Adrenal gland (tissue), 5 donors: ENCODE measurements around the gene P2RY2.

Experiments
- POLR2A ChIP-seq, 2 donors: fragments of 450-650 bp; IDR thresholded peaks; one replicate each; pipeline ENCODE4 v1.6.1; 2017; ENCODE audit warnings: antibody characterized with exemption in 2 of 2, mild to moderate bottlenecking in 2 of 2, moderate library complexity in 1 of 2
- TF ChIP-seq, protein P1 (sequence below), 6 experiments: fragments of 450-650 bp in 4 of 6; fragments of 200-600 bp in 2 of 6; sonication (generic) in 1 of 6; IDR thresholded peaks; 1 replicate in 5 of 6; 2 replicates in 1 of 6; pipeline versions ENCODE4 v1.5.1 to v1.8.0; 2016 to 2021; ENCODE audit warnings: antibody characterized with exemption in 6 of 6, mild to moderate bottlenecking in 2 of 6, moderate library complexity in 1 of 6
- donor health status: DM: no; HTN: no; CAD: no.

DNA sequence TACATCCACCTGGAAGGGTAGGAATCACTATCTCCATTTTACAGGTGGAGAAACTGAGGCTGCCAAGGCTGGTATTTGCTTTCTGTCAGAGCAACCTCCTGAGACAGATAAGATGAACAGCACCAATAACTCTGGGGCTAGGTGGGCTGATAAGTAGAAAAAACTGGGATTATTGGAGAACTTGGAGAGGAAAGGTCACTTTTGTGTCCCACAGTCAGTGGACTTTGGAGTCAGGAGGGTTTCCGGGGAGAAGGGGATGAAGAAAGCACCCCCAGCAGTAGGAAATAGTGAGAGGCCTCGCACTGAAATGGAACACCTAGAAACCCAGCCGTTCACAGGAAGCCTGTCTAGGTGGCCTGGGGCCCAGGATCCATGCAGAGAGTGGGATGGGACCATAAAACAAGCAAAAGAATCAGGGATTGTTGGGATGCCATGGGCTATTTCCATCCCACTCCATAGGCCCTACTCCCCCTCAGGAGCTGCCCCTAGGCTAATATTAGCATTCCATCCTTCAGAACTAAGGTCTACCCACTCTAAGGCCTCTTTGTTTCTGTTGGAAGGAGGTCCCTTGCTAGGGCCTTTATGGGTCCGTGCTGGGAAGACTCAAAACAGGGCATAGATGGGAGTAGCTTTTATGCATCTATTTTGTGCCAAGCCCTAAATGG, 45.0 kb upstream of the P2RY2 start:
- TF ChIP-seq, protein P1, sequence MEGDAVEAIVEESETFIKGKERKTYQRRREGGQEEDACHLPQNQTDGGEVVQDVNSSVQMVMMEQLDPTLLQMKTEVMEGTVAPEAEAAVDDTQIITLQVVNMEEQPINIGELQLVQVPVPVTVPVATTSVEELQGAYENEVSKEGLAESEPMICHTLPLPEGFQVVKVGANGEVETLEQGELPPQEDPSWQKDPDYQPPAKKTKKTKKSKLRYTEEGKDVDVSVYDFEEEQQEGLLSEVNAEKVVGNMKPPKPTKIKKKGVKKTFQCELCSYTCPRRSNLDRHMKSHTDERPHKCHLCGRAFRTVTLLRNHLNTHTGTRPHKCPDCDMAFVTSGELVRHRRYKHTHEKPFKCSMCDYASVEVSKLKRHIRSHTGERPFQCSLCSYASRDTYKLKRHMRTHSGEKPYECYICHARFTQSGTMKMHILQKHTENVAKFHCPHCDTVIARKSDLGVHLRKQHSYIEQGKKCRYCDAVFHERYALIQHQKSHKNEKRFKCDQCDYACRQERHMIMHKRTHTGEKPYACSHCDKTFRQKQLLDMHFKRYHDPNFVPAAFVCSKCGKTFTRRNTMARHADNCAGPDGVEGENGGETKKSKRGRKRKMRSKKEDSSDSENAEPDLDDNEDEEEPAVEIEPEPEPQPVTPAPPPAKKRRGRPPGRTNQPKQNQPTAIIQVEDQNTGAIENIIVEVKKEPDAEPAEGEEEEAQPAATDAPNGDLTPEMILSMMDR (IDR thresholded peaks at IDR 0.05), result no peak
- TF ChIP-seq POLR2A (IDR thresholded peaks at IDR 0.05), result no peak
